ENCODE results near the gene ADAM8.

Gene ADAM8

DNA sequence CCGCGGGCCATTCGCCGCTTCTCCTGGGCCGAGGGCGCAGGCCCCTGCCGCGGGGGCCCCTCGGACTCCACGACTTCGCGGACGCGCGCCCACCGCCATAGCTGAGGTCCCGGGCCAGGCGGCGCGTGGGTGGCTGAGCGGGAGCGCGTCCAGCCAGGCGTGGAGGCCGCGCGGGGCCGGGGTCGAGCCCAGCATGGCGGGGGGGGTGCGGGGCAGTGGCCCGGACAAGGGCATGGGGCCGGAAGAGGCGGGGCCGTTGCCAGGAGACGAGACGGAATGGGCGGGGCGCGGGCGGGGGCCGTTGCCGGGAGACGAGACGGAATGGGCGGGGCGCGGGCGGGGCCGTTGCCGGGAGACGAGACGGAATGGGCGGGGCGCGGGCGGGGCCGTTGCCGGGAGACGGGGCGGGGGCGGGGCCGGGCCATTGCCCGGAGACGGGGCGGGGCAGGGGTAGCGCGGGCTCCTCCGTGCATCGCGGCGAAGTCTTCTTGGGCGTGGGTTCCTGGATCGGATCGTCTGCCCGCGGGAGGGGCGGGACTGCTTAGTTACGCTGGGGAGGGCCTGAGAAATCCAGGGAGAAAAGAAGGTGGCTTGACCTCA lies 14.8 kb downstream of the ADAM8 start:
- peak; percentile 65 to 77 for DNase-seq (ENCODE audit: low read depth in 1 of 2, low spot score in 1 of 2)
- Histone ChIP-seq H3K27ac (replicated peaks) (peak overlapping the region; percentile 62), H3K4me3 (replicated peaks; ENCODE audit: insufficient read depth, low read length) (peak overlapping the region; percentile 39), H3K27me3 (ENCODE audit: insufficient read depth, poor library complexity, severe bottlenecking) (no peaks in the 10 kb centered on the region)
- TF ChIP-seq SPI1 (IDR thresholded peaks at IDR 0.05; ENCODE audit: borderline replicate concordance, low read depth) (no peak), POLR2AphosphoS5 (IDR thresholded peaks at IDR 0.05; ENCODE audit: low read depth) (peak; percentile 47; the same call in 1 of the 2 replicates), CTCF (IDR thresholded peaks at IDR 0.05; ENCODE audit: insufficient read depth, low read length) (no peak), GABPA (IDR thresholded peaks at IDR 0.05; ENCODE audit: low read depth) (no peak)
- TF ChIP-seq, protein P1, sequence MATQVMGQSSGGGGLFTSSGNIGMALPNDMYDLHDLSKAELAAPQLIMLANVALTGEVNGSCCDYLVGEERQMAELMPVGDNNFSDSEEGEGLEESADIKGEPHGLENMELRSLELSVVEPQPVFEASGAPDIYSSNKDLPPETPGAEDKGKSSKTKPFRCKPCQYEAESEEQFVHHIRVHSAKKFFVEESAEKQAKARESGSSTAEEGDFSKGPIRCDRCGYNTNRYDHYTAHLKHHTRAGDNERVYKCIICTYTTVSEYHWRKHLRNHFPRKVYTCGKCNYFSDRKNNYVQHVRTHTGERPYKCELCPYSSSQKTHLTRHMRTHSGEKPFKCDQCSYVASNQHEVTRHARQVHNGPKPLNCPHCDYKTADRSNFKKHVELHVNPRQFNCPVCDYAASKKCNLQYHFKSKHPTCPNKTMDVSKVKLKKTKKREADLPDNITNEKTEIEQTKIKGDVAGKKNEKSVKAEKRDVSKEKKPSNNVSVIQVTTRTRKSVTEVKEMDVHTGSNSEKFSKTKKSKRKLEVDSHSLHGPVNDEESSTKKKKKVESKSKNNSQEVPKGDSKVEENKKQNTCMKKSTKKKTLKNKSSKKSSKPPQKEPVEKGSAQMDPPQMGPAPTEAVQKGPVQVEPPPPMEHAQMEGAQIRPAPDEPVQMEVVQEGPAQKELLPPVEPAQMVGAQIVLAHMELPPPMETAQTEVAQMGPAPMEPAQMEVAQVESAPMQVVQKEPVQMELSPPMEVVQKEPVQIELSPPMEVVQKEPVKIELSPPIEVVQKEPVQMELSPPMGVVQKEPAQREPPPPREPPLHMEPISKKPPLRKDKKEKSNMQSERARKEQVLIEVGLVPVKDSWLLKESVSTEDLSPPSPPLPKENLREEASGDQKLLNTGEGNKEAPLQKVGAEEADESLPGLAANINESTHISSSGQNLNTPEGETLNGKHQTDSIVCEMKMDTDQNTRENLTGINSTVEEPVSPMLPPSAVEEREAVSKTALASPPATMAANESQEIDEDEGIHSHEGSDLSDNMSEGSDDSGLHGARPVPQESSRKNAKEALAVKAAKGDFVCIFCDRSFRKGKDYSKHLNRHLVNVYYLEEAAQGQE (IDR thresholded peaks at IDR 0.05; ENCODE audit: insufficient replicate concordance, low read depth): no peak

DNA sequence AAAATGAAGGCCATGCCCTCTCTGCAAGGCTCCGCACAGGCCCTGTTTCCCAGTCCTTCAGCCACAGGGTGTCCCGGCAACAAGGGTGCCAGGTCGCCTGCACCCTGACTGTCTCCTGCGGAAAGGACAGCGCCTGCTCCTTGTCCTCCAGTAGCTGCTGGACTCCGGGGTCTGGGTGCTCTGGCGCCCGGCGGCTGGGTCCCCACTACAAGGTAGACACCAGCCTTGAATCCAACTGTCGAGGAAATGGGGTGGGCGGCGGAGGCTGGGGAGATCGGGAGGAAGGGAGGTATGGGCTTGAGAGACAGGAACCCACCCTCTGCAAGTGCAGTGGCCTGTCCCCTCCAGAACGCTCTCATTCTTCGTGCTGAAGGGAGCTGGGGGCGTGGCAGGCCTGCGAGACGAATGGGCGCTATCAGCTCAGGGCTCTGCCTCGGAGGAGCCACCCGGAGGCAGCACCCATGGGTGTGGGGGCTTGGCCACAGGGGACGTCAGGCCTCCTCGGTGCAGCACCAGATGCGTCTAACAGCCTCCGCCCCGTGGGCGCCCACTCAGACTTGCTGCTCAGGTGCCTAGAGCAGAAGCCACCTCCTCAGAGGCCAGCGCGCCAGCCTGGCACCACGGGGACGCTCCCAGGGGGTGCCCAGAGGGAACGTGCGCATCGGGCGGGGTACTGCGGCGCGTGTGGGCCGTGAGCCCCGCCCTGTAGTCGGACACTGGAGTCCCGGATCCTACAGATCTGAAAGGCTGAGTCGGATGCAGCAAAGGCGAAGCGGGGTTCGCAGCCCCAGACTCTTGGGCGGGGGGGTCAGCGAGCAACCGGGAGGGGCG lies 15.6 kb downstream of the ADAM8 start:
- DNase-seq (ENCODE audit: low read depth in 1 of 2, low spot score in 1 of 2): peak in 1 of 2 experiments; percentile 56
- Histone ChIP-seq H3K27me3 (ENCODE audit: insufficient read depth, poor library complexity, severe bottlenecking) (no peaks in the 10 kb centered on the region), H3K4me3 (replicated peaks; ENCODE audit: insufficient read depth, low read length) (peak overlapping the region; percentile 39), H3K27ac (replicated peaks) (peak overlapping the region; percentile 62)
- TF ChIP-seq POLR2AphosphoS5 (IDR thresholded peaks at IDR 0.05; ENCODE audit: low read depth) (no peak), GABPA (IDR thresholded peaks at IDR 0.05; ENCODE audit: low read depth) (no peak), SPI1 (IDR thresholded peaks at IDR 0.05; ENCODE audit: borderline replicate concordance, low read depth) (no peak), CTCF (IDR thresholded peaks at IDR 0.05; ENCODE audit: insufficient read depth, low read length) (no peak)
- TF ChIP-seq, protein P1 (IDR thresholded peaks at IDR 0.05; ENCODE audit: insufficient replicate concordance, low read depth): no peak

DNA sequence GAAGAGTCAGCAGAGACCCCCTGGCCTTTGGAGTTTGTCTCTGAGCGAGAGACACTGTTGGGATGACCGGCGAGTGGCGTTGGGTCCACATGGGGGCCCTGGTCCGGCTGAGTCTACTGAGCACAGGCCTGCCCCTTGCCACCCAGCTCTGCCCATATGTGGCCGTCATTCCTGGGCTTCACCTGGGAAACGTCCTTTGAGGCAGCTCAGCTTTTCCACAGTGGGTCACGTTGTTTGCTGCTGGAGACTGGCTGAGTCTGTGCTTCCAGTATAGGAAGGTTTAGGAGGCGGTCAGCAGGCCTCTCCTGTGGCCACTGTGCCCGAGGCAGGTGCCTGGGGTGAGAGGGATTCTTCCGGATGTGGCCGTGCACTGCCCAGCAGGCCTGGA lies 17.1 kb downstream of the ADAM8 start:
- DNase-seq (ENCODE audit: low read depth in 1 of 2, low spot score in 1 of 2): no peak
- Histone ChIP-seq H3K4me3 (replicated peaks; ENCODE audit: insufficient read depth, low read length) (no peak overlapping the region), H3K27ac (replicated peaks) (peak overlapping the region; percentile 20), H3K27me3 (ENCODE audit: insufficient read depth, poor library complexity, severe bottlenecking) (no peaks in the 10 kb centered on the region)
- TF ChIP-seq GABPA (IDR thresholded peaks at IDR 0.05; ENCODE audit: low read depth) (no peak), CTCF (IDR thresholded peaks at IDR 0.05; ENCODE audit: insufficient read depth, low read length) (no peak), SPI1 (IDR thresholded peaks at IDR 0.05; ENCODE audit: borderline replicate concordance, low read depth) (no peak), POLR2AphosphoS5 (IDR thresholded peaks at IDR 0.05; ENCODE audit: low read depth) (no peak)
- TF ChIP-seq, protein P1 (IDR thresholded peaks at IDR 0.05; ENCODE audit: insufficient replicate concordance, low read depth): no peak

Data from HL-60 (cell line).